Measurements from ENCODE around the gene SEMA4C. TPM values are rescaled to one million over a fixed set of nuclear protein-coding genes. Genes with fewer than 3 reads are reported as not detected.

SEMA4C gene
- total and polyA plus RNA-seq, 9 of the 15 experiments (the other 6 are each of a cell fraction or from before 2014, with no cell fraction given): 0.32 to 59.7 (median 23.9) TPM

- TF ChIP-seq ILF3 (IDR thresholded peaks at IDR 0.05; ENCODE audit: borderline replicate concordance) (no peak), JUN (IDR thresholded peaks at IDR 0.05; ENCODE audit: borderline replicate concordance, low read depth, low read length) (0 out of 2 replicates have a peak, but pooled peaks have one; percentile 13), JUN (CRISPR knock-in tag; IDR thresholded peaks at IDR 0.05; ENCODE audit: borderline replicate concordance) (no peak), NCOA1 (IDR thresholded peaks at IDR 0.05; ENCODE audit: low read depth) (no peak), PML (IDR thresholded peaks at IDR 0.05; ENCODE audit: low read length) (no peak), PYGO2 (tag; IDR thresholded peaks at IDR 0.05) (no peak), COPS2 (conservative IDR thresholded peaks at IDR 0.05) (no peak), TBP (optimal IDR thresholded peaks at IDR 0.05; ENCODE audit: low read depth, low read length) (no peak), CHD4 (IDR thresholded peaks at IDR 0.05; ENCODE audit: insufficient read depth, insufficient replicate concordance, low read depth, low read length, poor library complexity, severe bottlenecking) (no peak), SUPT5H (IDR thresholded peaks at IDR 0.05) (0 out of 2 replicates have a peak, but pooled peaks have one; percentile 49), ZNF740 (CRISPR knock-in tag; IDR thresholded peaks at IDR 0.05) (0 out of 2 replicates have a peak, but pooled peaks have one; percentile 56), ZNF740 (tag; IDR thresholded peaks at IDR 0.05) (peak in 1 of 2 experiments; percentile 55; a peak in 1 of 4 replicates), ARNT (IDR thresholded peaks at IDR 0.05) (no peak), HNRNPLL (IDR thresholded peaks at IDR 0.05; ENCODE audit: low read depth, low read length, poor library complexity, severe bottlenecking) (no peak), TOE1 (IDR thresholded peaks at IDR 0.05; ENCODE audit: borderline replicate concordance) (no peak; the same call in 1 of the 2 replicates), TOE1 (CRISPR knock-in tag; IDR thresholded peaks at IDR 0.05; ENCODE audit: borderline replicate concordance, low read depth) (no peak), STAT5B (CRISPR knock-in tag; IDR thresholded peaks at IDR 0.05) (no peak), ZNF445 (CRISPR knock-in tag; IDR thresholded peaks at IDR 0.05; ENCODE audit: low read depth) (no peak), E2F6 (IDR thresholded peaks at IDR 0.05; ENCODE audit: borderline replicate concordance in 1 of 2, extremely low read depth in 1 of 2, insufficient read depth in 1 of 2, insufficient read length in 1 of 2, low read depth in 1 of 2, low read length in 1 of 2, poor library complexity in 1 of 2, severe bottlenecking in 1 of 2) (peak; percentile 22 to 64), HDAC6 (IDR thresholded peaks at IDR 0.05; ENCODE audit: low read depth, low read length) (no peak), PTRF (tag; IDR thresholded peaks at IDR 0.05) (no peak), TEAD2 (tag; IDR thresholded peaks at IDR 0.05) (no peak), CHCHD3 (CRISPR knock-in tag; IDR thresholded peaks at IDR 0.05) (no peak), GATAD2B (IDR thresholded peaks at IDR 0.05; ENCODE audit: borderline replicate concordance) (no peak; the same call in 1 of the 2 replicates), ZNF324 (CRISPR knock-in tag; IDR thresholded peaks at IDR 0.05) (no peak), HCFC1 (IDR thresholded peaks at IDR 0.05; ENCODE audit: low read depth, low read length) (no peak), MLX (CRISPR knock-in tag; conservative IDR thresholded peaks at IDR 0.05) (no peak)
These were observed 1.2 kb downstream of the SEMA4C start (continued) for GRCh38 chr2:96868555-96869280.
